Measurements from ENCODE around the gene C10orf53. TPM values are rescaled to one million over a fixed set of nuclear protein-coding genes. Genes with fewer than 3 reads are reported as not detected.
"Not testable (repeated sequence)": the region's sequence is repeated elsewhere in the genome, so short reads cannot be mapped to it uniquely, and the experiment has no call there.

Gene C10orf53
- polyA plus RNA-seq, 3 donors, result 0.13 TPM; not detected in 2

GRCh38 chr10:49651917-49652316 lies 27.5 kb upstream of the C10orf53 start:
- DNase-seq (ENCODE audit: low read depth in 3 of 3, low spot score in 2 of 3), result no peak

- no peak for DNase-seq (ENCODE audit: low read depth in 3 of 3, low spot score in 2 of 3)
These were observed 26.8 kb upstream of the C10orf53 start for GRCh38 chr10:49652421-49653272.

- DNase-seq (ENCODE audit: low read depth in 3 of 3, low spot score in 2 of 3), result no peak
These were observed 26.1 kb upstream of the C10orf53 start for GRCh38 chr10:49653273-49653929.

- no peak for DNase-seq (ENCODE audit: low read depth in 3 of 3, low spot score in 2 of 3)
These were observed 25.3 kb upstream of the C10orf53 start for GRCh38 chr10:49654036-49654693.

- no peak for DNase-seq (ENCODE audit: low read depth in 3 of 3, low spot score in 2 of 3)
These were observed 24.4 kb upstream of the C10orf53 start for GRCh38 chr10:49655099-49655498.

- DNase-seq (ENCODE audit: low read depth in 3 of 3, low spot score in 2 of 3), result no peak
These were observed 22.5 kb upstream of the C10orf53 start for GRCh38 chr10:49656845-49657493.

- no peak for DNase-seq (ENCODE audit: low read depth in 3 of 3, low spot score in 2 of 3)
These were observed 21.8 kb upstream of the C10orf53 start for GRCh38 chr10:49657606-49658005.

- no peak for DNase-seq (ENCODE audit: low read depth in 3 of 3, low spot score in 2 of 3)
These were observed 18.2 kb upstream of the C10orf53 start for GRCh38 chr10:49661140-49661856.

GRCh38 chr10:49662169-49662830 lies 17.2 kb upstream of the C10orf53 start:
- no peak for DNase-seq (ENCODE audit: low read depth in 3 of 3, low spot score in 2 of 3)

GRCh38 chr10:49663596-49663995 lies 15.9 kb upstream of the C10orf53 start:
- no peak for DNase-seq (ENCODE audit: low read depth in 3 of 3, low spot score in 2 of 3)

- no peak for DNase-seq (ENCODE audit: low read depth in 3 of 3, low spot score in 2 of 3)
These were observed 15.2 kb upstream of the C10orf53 start for GRCh38 chr10:49664006-49664841.

- no peak for DNase-seq (ENCODE audit: low read depth in 3 of 3, low spot score in 2 of 3)
These were observed 14.6 kb upstream of the C10orf53 start for GRCh38 chr10:49664842-49665355.

GRCh38 chr10:49666054-49666615 lies 13.3 kb upstream of the C10orf53 start:
- DNase-seq (ENCODE audit: low read depth in 3 of 3, low spot score in 2 of 3), result no peak

- no peak for DNase-seq (ENCODE audit: low read depth in 3 of 3, low spot score in 2 of 3)
These were observed 12.8 kb upstream of the C10orf53 start for GRCh38 chr10:49666685-49667084.

- no peak for DNase-seq (ENCODE audit: low read depth in 3 of 3, low spot score in 2 of 3)
These were observed 11.5 kb upstream of the C10orf53 start for GRCh38 chr10:49667991-49668390.

GRCh38 chr10:49668684-49669083 lies 10.8 kb upstream of the C10orf53 start:
- DNase-seq (ENCODE audit: low read depth in 3 of 3, low spot score in 2 of 3), result no peak

- DNase-seq (ENCODE audit: low read depth in 3 of 3, low spot score in 2 of 3), result no peak
These were observed 498 bp upstream of the C10orf53 start for GRCh38 chr10:49678827-49679479.

GRCh38 chr10:49682449-49682848 lies 3.0 kb downstream of the C10orf53 start:
- DNase-seq (ENCODE audit: low read depth in 3 of 3, low spot score in 2 of 3), result not testable (repeated sequence)
